DMS 273 (cell line): Measurements from ENCODE around the gene RORC.

Experiments
- DNase-seq: peaks from one replicate; lab custom pipeline; 2025; ENCODE audit not compliant: unreplicated experiment; lab: John Stamatoyannopoulos, UW

RORC gene

DNA sequence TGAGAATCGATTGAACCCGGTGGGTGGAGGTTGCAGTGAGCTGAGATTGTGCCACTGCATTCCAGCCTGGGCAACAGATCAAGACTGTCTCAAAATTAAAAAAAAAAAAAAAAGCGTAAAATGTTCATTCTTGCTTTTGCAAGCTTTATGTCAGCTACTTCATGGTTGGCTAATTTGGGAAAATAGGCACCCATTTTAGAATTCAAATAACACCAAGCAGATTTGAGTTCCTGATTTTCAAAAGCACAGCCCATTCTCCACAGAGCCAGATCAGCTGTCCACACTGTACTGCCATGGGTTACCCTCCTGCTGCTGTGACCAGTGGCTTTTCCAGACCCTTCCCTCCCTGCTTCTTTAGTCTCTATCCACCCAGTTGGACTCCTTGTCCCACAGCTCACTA, 17.5 kb upstream of the RORC start:
- DNase-seq = no peak

DNA sequence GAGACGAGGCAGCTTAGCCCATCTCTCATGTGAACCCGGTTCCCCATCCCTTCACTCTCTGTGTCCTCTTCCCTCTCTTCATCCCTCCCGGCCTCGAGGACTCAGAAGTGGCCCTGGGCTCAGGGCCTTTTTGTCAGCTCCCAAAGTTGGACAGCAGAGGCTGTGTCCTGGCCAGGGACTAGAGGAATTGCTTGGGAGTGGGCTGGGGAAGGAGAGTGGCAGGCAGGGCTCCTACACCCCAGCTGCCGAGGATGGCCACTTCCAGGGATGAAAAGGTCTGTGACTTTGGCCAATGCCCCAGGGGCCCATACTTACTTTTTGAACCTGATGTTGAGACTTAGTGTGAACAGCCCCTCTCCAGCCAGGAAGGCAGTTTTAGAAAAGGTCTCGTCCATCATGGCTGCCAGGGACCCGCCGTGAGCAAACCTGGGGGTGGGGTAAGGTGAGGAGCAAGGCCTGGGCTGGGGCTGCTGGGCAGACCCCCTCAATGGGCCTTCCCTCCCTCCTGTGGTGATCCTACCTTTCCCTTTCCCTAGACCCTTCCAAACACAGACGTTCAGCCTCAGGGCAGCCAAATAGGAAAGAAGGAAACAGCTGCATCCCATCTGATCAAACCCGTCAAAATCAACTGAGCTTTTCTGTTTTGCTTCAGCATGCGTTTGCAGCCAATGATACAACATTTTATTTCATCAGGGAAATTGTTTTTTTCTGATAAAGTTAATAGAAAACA, 16.4 kb upstream of the RORC start:
- DNase-seq = no peak

DNA sequence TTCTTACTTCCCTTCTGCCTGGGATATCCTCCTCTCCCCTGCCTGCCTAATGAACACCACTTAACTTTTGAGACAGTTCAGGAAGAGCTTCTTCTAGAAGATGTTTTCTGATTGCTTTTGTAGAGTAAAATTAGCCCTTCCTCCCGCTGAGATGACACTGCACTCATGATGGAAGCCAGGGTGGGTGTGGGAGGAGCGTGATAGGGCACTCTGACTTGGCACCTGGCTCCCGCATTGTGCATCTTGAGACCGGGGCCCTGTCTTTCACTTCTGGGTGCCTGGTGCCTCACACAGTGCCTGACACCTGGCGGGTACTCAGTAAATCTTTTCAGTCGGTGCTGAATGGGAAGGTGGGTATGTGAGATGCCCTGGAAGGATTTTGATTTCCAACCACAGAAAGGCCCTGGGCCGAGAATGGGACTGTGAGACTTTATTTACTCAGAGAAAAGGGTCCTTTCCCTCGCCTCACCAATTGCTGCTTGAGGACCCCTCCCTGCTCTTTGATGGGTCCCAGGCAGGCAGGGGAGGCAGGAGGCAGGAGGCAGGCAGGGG, 15.2 kb upstream of the RORC start:
- no peak for DNase-seq

DNA sequence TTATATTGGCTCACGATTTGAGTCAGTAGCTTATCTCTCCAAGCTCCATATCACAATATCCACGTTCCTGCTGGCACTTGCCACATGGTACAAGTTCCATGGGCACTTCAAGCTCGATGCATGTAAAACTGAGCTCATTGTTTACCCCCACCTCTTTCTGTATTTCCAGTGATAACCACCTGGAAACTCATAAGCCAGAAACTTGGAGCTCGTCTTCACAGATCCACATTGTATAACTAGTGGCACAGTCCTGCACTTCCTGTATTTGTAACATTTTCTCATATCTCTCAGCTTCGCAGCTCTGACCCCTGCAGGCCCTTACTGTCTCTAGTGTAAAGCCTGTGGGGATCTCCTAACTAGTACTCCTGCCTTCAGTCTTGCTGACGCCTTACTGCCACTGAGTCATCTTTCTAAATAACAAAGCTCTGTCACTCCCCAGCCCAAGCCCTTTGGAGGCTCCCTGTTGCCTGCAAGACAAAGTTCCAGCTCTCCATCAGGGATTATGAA, 14.5 kb upstream of the RORC start:
- no peak for DNase-seq

DNA sequence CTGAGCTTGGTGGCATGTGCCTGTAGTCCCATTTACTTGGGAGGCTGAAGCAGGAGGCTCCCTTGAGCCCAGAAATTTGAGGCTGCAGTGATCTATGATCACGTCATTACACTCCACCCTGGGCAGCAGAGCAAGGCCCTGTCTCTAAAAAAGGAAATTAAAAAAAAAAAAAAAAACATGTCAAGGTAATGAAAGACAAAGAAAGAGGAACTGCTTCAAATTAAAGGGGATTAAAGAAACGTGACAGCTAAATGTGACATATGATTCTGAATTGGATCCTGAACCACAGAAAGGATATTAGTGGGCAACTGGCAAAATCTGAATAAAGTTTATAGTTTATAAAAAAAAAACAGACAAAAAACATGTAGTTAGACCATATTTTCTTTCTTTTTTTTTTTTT, 11.8 kb upstream of the RORC start:
- DNase-seq = no peak

DNA sequence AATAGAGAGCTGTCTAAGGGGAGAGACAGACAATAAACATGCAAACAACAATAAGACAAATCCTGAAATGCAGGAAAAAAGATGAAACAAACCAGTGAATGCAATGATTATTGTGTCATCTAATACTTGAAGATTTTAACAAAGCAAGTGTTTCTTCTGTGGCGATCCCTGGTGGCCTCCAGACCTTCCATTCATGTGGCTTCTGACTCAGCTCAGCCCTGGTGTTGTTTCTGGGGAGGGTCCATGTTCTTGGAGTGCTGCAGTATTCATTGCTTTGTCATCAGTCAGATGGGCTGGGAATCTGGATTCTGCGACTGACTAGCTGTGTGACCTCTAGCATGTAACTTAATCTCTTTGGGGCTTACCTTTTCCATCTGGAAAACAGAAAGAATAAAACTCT, 9.5 kb upstream of the RORC start:
- DNase-seq = no peak

DNA sequence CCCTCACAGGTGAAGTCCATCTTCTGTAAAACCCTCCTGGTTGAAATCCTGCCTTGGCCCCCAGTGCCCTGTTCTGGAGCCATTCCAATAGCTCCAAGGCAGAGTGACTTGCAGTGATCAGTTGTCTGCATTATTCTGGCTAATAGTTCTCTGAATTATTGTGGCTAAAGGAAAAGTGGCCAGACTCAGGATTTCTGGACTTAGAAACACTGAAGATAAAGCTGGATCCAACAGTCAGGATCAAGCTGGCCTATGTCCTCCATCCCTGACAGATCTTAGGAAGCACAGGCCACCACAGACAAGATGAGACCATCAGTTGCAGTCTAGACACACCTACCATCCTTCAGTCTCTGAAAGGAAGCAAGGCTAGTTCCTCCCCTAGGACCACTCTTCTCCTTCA, 8.8 kb upstream of the RORC start:
- no peak for DNase-seq

DNA sequence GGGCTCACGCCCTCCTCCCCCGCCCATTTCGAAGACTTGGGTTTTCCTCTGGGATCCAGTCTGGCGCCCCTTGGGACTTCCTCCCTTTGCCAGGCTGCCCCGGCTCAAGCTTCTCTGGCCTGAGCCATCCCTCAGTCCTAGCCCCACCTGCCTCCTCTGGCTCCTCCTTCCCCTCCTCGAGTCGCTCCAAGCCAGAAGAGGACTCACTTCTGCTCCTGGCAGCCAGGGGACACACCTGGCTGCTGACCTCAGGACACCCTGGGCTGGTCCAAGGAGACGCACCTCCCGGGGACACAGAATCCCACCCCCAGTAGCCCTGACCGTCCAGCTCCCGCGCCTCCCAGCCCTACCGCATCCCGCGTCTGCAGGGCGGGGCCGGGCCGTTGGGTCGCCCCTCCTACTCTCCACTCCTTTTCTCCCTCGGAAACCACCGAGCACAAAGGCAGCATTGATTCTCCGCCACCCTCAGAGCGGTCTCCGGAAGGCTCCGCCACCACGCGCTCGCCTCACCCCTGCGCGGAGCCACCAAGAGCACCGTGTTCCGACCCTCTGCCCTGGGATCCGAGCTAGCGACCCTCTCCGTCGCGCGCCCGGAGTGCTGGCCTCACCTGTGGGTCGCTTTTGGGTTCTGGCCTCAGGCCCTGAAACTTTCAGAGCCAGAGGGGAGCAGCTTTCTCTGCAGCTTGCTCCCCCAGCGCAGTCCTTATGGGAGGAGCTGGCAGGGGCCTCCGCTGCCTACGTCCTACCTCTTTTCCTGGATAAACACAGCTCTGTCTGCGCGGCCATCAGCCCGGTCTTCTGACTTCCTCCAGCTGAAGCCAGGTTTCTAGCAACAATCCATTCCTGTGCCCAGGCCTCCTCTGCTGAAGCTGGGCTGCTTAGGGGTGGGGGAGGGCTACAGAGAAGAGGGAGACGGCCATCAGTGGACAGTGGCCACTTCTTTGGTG, 8.1 kb upstream of the RORC start, which contains the start of gene C2CD4D:
C2CD4D (minus strand) TSS at position 364 of the 947 bp plus-strand sequence. CDS start 831 bp downstream, outside the sequence.
- no peak for DNase-seq

DNA sequence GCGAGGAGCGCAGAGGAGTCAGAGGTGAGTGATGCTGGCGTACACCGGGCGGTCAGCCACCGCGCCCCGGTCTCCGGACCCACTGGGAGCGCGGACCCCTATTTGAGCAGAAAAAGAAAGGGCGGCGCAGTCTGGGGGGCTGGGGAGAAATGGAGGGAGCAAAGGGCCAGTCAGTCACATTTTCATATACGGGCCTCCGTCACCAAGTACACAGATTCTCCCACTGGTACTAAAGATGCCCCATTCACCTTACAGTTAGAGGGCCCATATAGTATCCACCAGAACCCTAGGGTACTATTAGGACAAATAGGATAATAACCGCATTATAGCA, 7.4 kb upstream of the RORC start:
- DNase-seq = no peak

DNA sequence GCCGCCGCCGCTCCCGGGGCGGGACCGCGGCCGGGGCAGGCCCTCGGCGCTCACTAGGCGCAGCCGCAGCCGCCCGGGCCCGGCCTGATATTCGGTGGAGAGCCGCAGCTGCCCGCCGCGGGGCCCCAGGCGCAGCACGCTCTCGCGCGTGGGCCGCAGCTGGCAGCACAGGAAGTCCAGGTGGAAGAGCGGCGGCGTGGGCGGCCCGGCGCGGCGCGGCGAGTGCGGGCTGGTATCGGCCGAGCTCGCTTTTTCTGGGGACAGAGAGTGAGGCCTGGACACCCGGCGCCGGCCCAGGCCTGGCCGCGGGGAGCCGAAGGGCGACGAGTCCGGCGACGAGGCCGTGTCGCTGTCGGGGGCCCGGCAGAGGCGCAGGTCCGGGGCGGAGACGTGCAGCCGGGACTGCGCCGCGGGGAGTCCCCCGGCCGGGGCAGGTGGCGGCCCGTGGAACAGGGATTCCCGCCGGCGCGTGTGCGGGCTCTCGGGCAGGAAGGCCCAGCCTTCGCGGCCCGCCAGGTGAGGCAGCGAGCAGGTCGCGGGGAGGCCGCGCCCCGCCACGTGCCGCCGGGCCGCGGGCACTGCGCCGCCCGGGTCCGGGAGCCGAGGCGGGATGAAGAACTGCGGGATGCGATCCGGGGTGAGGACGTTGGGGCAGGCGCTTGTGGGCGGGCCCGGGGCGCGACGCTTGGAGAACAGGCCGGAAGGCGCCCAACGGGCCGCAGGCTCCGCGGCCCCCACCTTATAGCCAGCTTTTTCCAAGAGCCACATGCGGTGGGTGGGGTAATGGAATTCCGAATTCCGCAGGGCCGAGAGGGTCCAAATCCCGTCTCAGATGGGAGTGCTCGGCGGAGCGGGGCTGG, 6.8 kb upstream of the RORC start:
- no peak for DNase-seq

DNA sequence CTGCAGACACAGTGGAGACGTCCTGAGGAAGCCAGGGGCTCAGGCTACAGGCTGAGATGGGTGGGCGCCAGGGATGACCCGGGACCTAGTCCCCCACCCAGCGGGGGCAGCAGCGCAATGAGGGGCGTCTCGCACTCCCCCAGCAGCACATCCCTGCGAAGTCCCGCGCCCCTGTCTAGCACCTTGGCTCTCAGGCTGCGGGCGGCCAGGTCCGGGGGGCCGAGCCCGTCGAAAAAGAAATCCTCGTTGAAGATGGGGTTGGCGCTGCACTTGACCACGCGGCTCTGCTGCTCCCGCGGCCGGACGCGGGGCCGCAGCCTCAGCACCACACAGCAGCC, 6.3 kb upstream of the RORC start:
- no peak for DNase-seq

DNA sequence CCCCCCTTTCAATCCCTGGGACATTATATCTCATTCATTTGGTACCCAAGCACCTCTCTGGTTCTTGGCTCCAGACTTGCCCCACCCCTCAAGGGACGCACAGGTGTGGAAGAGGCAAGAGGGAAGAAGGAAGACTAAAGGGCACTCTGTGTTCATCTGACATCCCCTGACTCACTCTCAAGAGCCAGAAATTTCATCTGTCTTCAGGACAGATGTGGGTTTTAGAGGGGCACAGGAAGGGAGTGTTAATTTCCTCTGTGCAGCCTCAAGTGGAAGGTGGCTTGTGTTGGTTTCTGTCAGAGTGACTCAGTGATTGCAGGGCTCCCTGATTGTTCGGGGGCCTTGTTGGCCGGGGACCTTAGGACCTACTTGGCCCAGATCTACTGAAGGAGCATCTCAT, 5.6 kb upstream of the RORC start:
- no peak for DNase-seq

DNA sequence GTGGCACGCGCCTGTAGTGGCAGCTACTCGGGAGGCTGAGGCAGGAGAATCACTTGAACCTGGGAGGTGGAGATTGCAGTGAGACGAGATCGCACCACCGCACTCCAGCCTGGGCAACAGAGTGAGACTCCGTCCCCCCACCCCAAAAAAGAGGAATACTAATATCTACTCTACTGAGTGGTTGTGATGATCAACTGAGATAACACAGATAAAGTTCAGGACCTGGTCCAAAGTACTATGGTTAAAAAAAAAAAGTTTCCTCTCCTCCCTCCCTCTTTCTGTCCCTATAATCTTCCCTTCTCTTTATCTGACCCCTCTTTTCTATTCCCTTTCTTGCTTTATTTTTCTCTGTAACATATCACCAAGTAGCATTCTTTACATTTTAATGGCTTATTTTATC, 4.0 kb upstream of the RORC start:
- no peak for DNase-seq

DNA sequence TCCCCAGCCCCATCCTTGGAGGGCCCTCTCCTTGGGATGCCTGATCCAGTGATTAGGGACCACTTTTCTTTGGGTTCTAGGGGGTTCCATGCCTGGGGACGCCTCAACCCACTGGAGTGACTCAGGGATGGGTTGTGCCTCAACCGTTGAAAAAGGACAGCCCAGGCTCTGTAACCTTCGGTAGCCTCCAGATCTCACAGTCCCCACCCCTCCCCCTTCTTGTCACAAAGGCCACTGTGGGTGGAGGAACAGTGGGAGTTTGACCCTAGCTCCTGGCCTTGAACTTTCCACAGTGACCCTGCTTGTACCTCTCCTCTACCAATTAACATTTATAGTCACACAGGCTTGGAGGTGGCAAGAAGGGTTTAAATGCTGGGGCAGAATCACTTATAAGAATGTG, 2.6 kb upstream of the RORC start:
- no peak for DNase-seq

DNA sequence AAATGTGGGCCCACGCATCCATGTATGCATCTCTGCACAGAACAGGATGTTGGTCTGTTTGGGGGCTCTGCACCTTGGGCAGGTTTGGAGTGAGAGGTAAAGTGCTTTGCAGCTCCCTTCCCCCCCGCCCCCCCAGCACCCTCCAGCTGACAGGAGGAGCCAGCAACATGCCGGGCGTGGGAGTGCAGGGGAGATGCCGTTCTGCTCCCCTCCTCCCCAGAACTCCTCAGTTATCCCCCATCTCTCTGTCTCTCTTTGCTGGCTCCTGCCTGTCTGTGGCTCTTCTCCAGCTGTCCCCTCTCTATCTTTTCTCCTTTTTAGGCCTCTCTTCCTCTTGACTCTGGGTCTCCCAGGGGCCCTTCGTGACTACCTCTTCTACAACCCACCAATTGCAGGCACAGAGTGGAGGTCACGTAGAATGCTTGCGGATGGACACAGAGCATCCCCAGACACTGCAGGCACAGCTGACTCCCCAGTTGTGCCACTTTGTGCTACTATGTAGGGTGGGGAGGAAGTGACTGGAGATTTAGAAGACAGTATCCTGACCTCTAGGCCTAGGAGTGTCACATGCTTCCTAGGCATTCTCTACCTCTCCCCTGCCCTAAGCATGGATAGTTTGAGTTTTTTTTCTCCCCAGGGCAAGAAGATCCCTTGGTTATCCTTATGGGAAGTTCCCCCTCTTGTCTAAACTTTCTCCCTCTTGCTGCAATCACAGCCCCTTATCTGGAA, 1.7 kb upstream of the RORC start:
- no peak for DNase-seq

DNA sequence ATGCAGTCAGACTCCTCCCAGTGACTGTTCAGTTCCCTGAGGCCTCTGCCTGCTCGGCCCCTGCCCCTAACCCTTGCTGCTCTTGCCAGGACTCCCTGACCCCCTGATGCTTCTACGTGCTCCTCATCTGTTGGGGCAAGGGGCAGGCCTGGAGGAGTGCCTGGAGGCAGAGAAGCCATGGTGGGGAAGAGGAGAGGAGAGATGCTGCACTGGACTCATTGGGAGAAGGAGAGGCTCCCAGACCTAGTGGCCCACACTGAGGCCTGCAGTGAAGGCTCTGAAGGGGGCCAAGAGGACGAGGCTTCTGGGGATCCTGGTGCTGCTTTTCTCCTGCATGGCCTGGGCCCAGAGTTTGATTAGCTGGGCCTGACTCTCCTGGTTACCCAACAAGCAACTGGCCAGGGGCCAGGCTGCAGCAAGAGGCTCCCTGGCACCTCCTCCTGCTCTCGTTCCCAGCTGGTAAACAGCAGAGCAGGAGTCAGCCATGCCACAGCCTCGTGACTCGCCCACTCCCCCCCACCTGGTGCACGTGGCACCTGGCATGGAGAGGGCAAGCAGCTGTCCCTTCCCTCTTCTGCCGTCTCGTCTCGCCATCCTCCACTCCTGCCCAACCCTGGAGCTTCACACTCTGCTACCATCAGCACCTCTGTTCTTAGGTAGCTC, 847 bp upstream of the RORC start:
- peak; percentile 83 for DNase-seq

DNA sequence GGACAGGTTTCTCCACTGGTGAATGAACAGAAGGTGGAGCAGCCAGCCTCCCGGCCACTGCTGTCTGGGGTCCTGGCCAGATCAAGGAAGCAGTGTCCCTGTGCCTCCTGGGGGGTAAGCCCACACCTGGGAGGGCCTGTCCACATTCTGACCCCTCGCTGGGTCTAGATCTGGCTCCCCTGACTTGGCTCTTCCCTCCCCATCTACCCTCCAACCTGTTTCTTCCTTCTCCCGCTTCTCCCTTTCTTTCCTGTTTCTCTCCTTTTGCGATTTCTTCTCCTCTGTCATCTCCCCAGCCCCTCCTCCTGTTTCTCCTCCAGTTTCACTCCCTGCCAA, 378 bp downstream of the RORC start:
- DNase-seq = no peak

DNA sequence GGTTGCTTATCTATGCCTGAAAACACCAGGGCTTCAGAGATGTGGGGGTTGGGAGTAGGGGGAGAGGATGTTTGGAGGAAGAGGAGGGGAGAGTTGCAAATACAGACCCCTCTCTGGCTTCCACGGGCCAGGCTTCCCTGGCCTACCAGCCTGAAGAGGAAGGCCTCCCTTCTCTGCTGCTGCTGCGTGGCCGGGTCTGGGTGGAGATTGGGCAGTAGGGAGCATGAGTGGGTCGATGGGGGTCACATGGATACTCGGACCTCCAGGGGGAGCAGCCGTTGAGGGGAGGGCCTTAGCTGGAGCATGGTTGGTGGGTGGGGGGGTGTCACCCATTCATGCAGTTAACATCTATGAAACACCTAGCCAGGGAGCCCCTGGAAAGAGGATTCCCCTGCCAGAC, 1.5 kb downstream of the RORC start:
- no peak for DNase-seq

DNA sequence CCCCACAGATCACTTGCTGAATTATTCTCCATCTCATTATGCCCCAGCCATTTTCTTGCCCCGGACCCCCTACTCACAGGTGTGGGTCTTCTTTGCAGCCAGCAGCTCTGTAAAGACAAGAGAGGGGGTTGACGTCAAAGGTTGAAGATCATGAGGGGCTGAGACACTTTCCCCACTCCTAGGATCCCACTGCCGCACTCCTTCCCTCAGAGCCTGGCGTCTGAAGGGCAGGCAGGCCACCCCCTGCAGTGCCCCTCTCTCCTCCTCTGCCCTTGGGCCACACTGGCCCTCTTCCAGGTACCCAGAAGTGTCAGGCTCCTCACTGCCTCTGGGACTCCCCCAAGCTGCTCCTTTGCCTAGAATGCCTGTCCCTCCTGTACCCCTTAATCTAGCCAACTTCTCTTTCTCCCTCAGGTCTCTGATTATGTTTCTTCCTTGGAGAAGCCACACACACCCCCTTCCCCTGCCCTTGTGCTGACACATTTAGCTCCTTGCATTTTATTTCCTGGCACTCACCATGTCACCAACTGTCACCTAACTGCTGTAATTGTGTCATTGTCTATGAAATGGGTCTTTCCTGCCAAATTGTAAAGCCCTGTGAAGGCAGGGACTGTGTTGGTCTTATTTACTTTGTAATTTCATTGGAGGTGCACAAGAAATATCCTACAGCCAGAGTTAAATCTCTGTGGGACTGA, 2.1 kb downstream of the RORC start:
- no peak for DNase-seq
